GM18909 (cell line): Measurements from ENCODE around the gene FBXW11.
A peak's percentile ranks its signal among the peaks of the same experiment; 100 is the strongest.
"Not testable (repeated sequence)": the region's sequence is repeated elsewhere in the genome, so short reads cannot be mapped to it uniquely, and the experiment has no call there.

Experiments
- ATAC-seq: cut with Tn5 transposase; IDR thresholded peaks from one replicate; pipeline ENCODE4 v1.9.1; 2021; ENCODE audit warnings: mild to moderate bottlenecking; ENCODE audit not compliant: unreplicated experiment, poor library complexity

The FBXW11 gene

GRCh38 chr5:171924493-171925122 lies 81.8 kb downstream of the FBXW11 start:
- no peak for ATAC-seq

GRCh38 chr5:171920765-171921391 lies 85.6 kb downstream of the FBXW11 start:
- ATAC-seq: no peak

- ATAC-seq: not testable (repeated sequence)
Observed at GRCh38 chr5:171915700-171916099, 90.7 kb downstream of the FBXW11 start.

GRCh38 chr5:171914726-171915338 lies 91.6 kb downstream of the FBXW11 start:
- no peak for ATAC-seq

GRCh38 chr5:171913987-171914273 lies 92.5 kb downstream of the FBXW11 start:
- no peak for ATAC-seq

- no peak for ATAC-seq
Observed at GRCh38 chr5:171911152-171911551, 95.3 kb downstream of the FBXW11 start.

GRCh38 chr5:171908638-171909037 lies 97.8 kb downstream of the FBXW11 start:
- no peak for ATAC-seq

GRCh38 chr5:171907725-171908343 lies 98.6 kb downstream of the FBXW11 start:
- ATAC-seq: peak; percentile 74

- peak; percentile 50 for ATAC-seq
Observed at GRCh38 chr5:171906703-171907590, 99.5 kb downstream of the FBXW11 start.

GRCh38 chr5:171906066-171906570 lies 100.3 kb downstream of the FBXW11 start:
- ATAC-seq: no peak

- no peak for ATAC-seq
Observed at GRCh38 chr5:171904886-171905285, 101.6 kb downstream of the FBXW11 start.

- no peak for ATAC-seq
Observed at GRCh38 chr5:171901764-171902163, 104.7 kb downstream of the FBXW11 start.

- no peak for ATAC-seq
Observed at GRCh38 chr5:171899792-171900191, 106.6 kb downstream of the FBXW11 start.

GRCh38 chr5:171898879-171899278 lies 107.6 kb downstream of the FBXW11 start:
- ATAC-seq: no peak

GRCh38 chr5:171898386-171898785 lies 108.1 kb downstream of the FBXW11 start:
- ATAC-seq: no peak

- ATAC-seq: no peak
Observed at GRCh38 chr5:171897231-171897630, 109.2 kb downstream of the FBXW11 start.

- ATAC-seq: no peak
Observed at GRCh38 chr5:171895081-171895480, 111.4 kb downstream of the FBXW11 start.

- ATAC-seq: no peak
Observed at GRCh38 chr5:171893290-171893886, 113.0 kb downstream of the FBXW11 start.

GRCh38 chr5:171891595-171891994 lies 114.8 kb downstream of the FBXW11 start:
- ATAC-seq: no peak

- ATAC-seq: no peak
Observed at GRCh38 chr5:171891150-171891549, 115.3 kb downstream of the FBXW11 start.
